ENCODE results near the gene PON2.

- TF ChIP-seq TCF12 (IDR thresholded peaks at IDR 0.05) (no peak), POLR2AphosphoS5 (IDR thresholded peaks at IDR 0.05; ENCODE audit: low read depth, low read length) (no peak), MAX (IDR thresholded peaks at IDR 0.05; ENCODE audit: low read depth) (no peak)
Observed at GRCh38 chr7:95432606-95433005, 2.2 kb downstream of the PON2 start.
